Endothelial cell of umbilical vein (primary cell): ENCODE measurements around the gene TFAP2A. TPM values are rescaled to one million over a fixed set of nuclear protein-coding genes. Genes with fewer than 3 reads are reported as not detected.

ENCODE experiments used
- BruUV-seq: library from RNA; stranded (reverse); fragments of 400-500 nt; replicated peaks from 2 replicates; lab custom pipeline; 2021; lab: Mats Ljungman, UMichigan
- CTCF ChIA-PET: fragments of 300-600, 350-600 bp; sonication (Branson Sonifier 250); formaldehyde crosslinking; loops from one replicate; lab custom pipeline; 2021; ENCODE audit warnings: antibody characterized with exemption, inconsistent platforms; lab: Charles Lee
- POLR2A ChIA-PET: fragments of 300-600, 350-600 bp; sonication (Branson Sonifier 250); formaldehyde crosslinking; loops from one replicate; lab custom pipeline; 2021; ENCODE audit warnings: antibody characterized with exemption, inconsistent platforms; lab: Charles Lee
- DNase-seq: peaks from one replicate; pipeline ENCODE4 v3.0.0-alpha.2; 2011; ENCODE audit warnings: low read depth, low spot score
- FAIRE-seq: peaks from 2 replicates; lab custom pipeline; 2011; peaks lifted over from hg19 to GRCh38; lab: Jason Lieb, UNC
- H2AFZ ChIP-seq: 2 replicates; pipeline ENCODE4 v1.6.0; 2012; ENCODE audit warnings: low read depth, low read length, control low read depth, inconsistent platforms
- H3K27ac ChIP-seq: 2 replicates; pipeline ENCODE4 v1.5.1; 2011; ENCODE audit warnings: low read depth, mild to moderate bottlenecking, control low read depth, low read length, moderate library complexity; ENCODE audit not compliant: insufficient read depth
- H3K27me3 ChIP-seq, 2 experiments: 2 replicates each; pipeline versions ENCODE4 v1.6.0 to v1.6.1; 2011; ENCODE audit warnings: low read length in 2 of 2, mixed read lengths in 1 of 2; ENCODE audit not compliant: control insufficient read depth in 2 of 2, insufficient read depth in 2 of 2
- H3K36me3 ChIP-seq, 2 experiments: 2 replicates in 1 of 2; 3 replicates in 1 of 2; pipeline ENCODE4 v1.5.1; 2011; ENCODE audit warnings: low read length in 2 of 2, mild to moderate bottlenecking in 1 of 2, moderate library complexity in 1 of 2; ENCODE audit not compliant: control insufficient read depth in 2 of 2, insufficient read depth in 2 of 2; ENCODE audit errors: extremely low read depth in 1 of 2
- H3K4me1 ChIP-seq: 3 replicates; pipeline ENCODE4 v1.5.1; 2011; ENCODE audit warnings: mild to moderate bottlenecking, low read length; ENCODE audit not compliant: control insufficient read depth, insufficient read depth; ENCODE audit errors: extremely low read depth
- H3K4me2 ChIP-seq: 2 replicates; pipeline ENCODE4 v1.6.1; 2011; ENCODE audit warnings: low read length, control low read depth, mixed read lengths; ENCODE audit not compliant: insufficient read depth
- H3K4me3 ChIP-seq, 3 experiments: fragments of 200-600 bp in 1 of 3; sonication (generic), shearing (Covaris generic) in 1 of 3; replicated peaks in 1 of 3; 2 replicates each; pipeline ENCODE4 v1.5.1; 2011 to 2016; ENCODE audit warnings: control low read depth in 3 of 3, low read length in 3 of 3, mild to moderate bottlenecking in 2 of 3, inconsistent platforms in 1 of 3, low read depth in 1 of 3, moderate library complexity in 1 of 3; ENCODE audit not compliant: insufficient read depth in 1 of 3
- H3K79me2 ChIP-seq: 2 replicates; pipeline ENCODE4 v1.6.0; 2012; ENCODE audit warnings: low read length, inconsistent platforms; ENCODE audit not compliant: control insufficient read depth, insufficient read depth
- H3K9ac ChIP-seq: replicated peaks from 2 replicates; pipeline ENCODE3; 2011; ENCODE audit warnings: low read length, control low read depth; ENCODE audit not compliant: insufficient read depth; ENCODE audit errors: extremely low read depth
- H3K9me1 ChIP-seq: replicated peaks from 3 replicates; pipeline ENCODE4 v1.6.0; 2011; ENCODE audit warnings: mild to moderate bottlenecking, low read length; ENCODE audit not compliant: control insufficient read depth, insufficient read depth; ENCODE audit errors: extremely low read depth
- H3K9me3 ChIP-seq: replicated peaks from 2 replicates; pipeline ENCODE4 v1.5.1; 2012; ENCODE audit warnings: low read length, inconsistent platforms; ENCODE audit not compliant: control insufficient read depth, insufficient read depth
- H4K20me1 ChIP-seq: replicated peaks from 2 replicates; pipeline ENCODE3; 2011; ENCODE audit warnings: mild to moderate bottlenecking, low read length; ENCODE audit not compliant: control insufficient read depth, insufficient read depth; ENCODE audit errors: extremely low read depth
- CTCF ChIP-seq, 2 donors: IDR thresholded peaks; 1 replicate in 1 of 2; 2 replicates in 1 of 2; pipeline ENCODE4 v1.5.1; 2011; ENCODE audit warnings: low read length in 2 of 2, mild to moderate bottlenecking in 2 of 2, moderate library complexity in 2 of 2, control low read depth in 1 of 2, inconsistent platforms in 1 of 2, low read depth in 1 of 2; ENCODE audit not compliant: insufficient read depth in 1 of 2; ENCODE audit errors: extremely low read depth in 1 of 2
- EZH2 ChIP-seq: IDR thresholded peaks from 2 replicates; pipeline ENCODE4 v1.6.1; 2012; ENCODE audit warnings: borderline replicate concordance, low read depth, mild to moderate bottlenecking, moderate library complexity, low read length, inconsistent platforms; ENCODE audit not compliant: severe bottlenecking
- FOS ChIP-seq: IDR thresholded peaks from 2 replicates; pipeline ENCODE4 v1.6.1; 2011; ENCODE audit warnings: mild to moderate bottlenecking, low read length, moderate library complexity, borderline replicate concordance; ENCODE audit not compliant: insufficient read depth
- GATA2 ChIP-seq: IDR thresholded peaks from 2 replicates; pipeline ENCODE4 v1.7.0; 2011; ENCODE audit warnings: low read depth, mild to moderate bottlenecking, moderate library complexity, mixed read lengths, low read length; ENCODE audit not compliant: insufficient read length, insufficient read depth
- JUN ChIP-seq: IDR thresholded peaks from 2 replicates; pipeline ENCODE4 v1.6.1; 2011; ENCODE audit warnings: borderline replicate concordance, low read depth; ENCODE audit not compliant: insufficient read length, insufficient read depth
- MAX ChIP-seq: IDR thresholded peaks from 2 replicates; pipeline ENCODE4 v1.6.1; 2011; ENCODE audit not compliant: insufficient read depth, insufficient read length
- MYC ChIP-seq: IDR thresholded peaks from one replicate; pipeline ENCODE4 v1.6.1; 2011; ENCODE audit warnings: mild to moderate bottlenecking, low read depth, low read length
- POLR2A ChIP-seq: IDR thresholded peaks from 2 replicates; pipeline ENCODE4 v1.6.1; 2012; ENCODE audit warnings: low read depth, mild to moderate bottlenecking, control low read depth, low read length
- POLR2AphosphoS5 ChIP-seq: IDR thresholded peaks from 2 replicates; pipeline ENCODE4 v1.6.1; 2012; ENCODE audit warnings: low read depth, mild to moderate bottlenecking, control low read depth, low read length, moderate library complexity; ENCODE audit not compliant: insufficient read depth
- dilution Hi-C: fragments of 300-500 bp; cut with MboI; formaldehyde crosslinking; loops from one replicate; pipeline ENCODE4 v1.15.0; 2019; ENCODE audit warnings: low sequenced_read_pairs; ENCODE audit not compliant: extremely low pct_ligation_motif_present
- intact Hi-C: fragments of 100-400 bp; cut with micrococcal nuclease; formaldehyde crosslinking; loops from one replicate; pipeline ENCODE4 v1.10.0; 2022
- polyA plus RNA-seq, 4 experiments: library from polyadenylated mRNA; depleted of rRNA in 3 of 4; stranded (reverse) in 3 of 4; unstranded in 1 of 4; fragments of >200 nt; gene quantifications; 2 replicates each; pipeline versions ENCODE4 v1.2.1 to v1.2.3, GENCODE V29; 2011 to 2012; ENCODE audit warnings: missing spikeins in 1 of 4
- total RNA-seq: library from RNA; stranded (reverse); gene quantifications from 2 replicates; pipeline ENCODE4 v1.2.3, GENCODE V29; 2021

TFAP2A gene
- total and polyA plus RNA-seq, 2 donors (not counting 3 experiments of a cell fraction or from before 2014, with no cell fraction given): 0.06 TPM; not detected in 1

GRCh38 chr6:10403385-10404106 is 11.3 kb downstream of the TFAP2A start:
- ChIA-PET CTCF (interaction anchor here (0.6 to 1.2 kb wide), 6 partner anchors 10 to 1421 kb away, joined by 3 to 5 read pairs (median 4); no protein-coding TSS in a partner anchor), POLR2A (no interaction called here)
- Histone ChIP-seq H3K9ac (peak overlapping the region; percentile 29), H3K79me2 (no peaks in the 10 kb centered on the region), H3K9me3 (no peaks in the 10 kb centered on the region), H3K4me2 (peak overlapping the region; percentile 93), H3K4me1 (peaks cover 13% of the 10 kb centered on the region), H4K20me1 (no peaks in the 10 kb centered on the region), H3K27me3 (peaks cover 57 to 78% of the 10 kb centered on the region in 2 experiments), H3K36me3 (no peaks in the 10 kb centered on the region), H3K27ac (no peak overlapping the region), H3K4me3 (peak overlapping the region; percentile 48 to 80 (median 65)), H3K9me1 (no peaks in the 10 kb centered on the region), H2AFZ (peak overlapping the region; percentile 99)
- TF ChIP-seq FOS (no peak), POLR2AphosphoS5 (no peak), POLR2A (no peak), EZH2 (no peak), MAX (no peak), MYC (no peak), JUN (no peak), CTCF (IDR thresholded peaks at IDR 0.05; ENCODE audit: extremely low read depth in 1 of 2, insufficient read depth in 1 of 2, low read depth in 1 of 2, low read length in 2 of 2) (no peak), GATA2 (no peak)
- FAIRE-seq (no peak), DNase-seq (no peak)
- BruUV-seq: no TSS peak
- dilution Hi-C loops: no loop called here
- intact Hi-C loops: loop anchor here (5.0 kb wide), 1 partner anchor 1134 kb away; the partner anchor contains the start of gene TMEM170B
